Measurements from ENCODE around the gene DCLRE1C.
"Not testable (repeated sequence)": the region's sequence is repeated elsewhere in the genome, so short reads cannot be mapped to it uniquely, and the experiment has no call there.

Gene DCLRE1C

GRCh38 chr10:14942950-14943338 lies 11.0 kb downstream of the DCLRE1C start:
- DNase-seq = not testable (repeated sequence)

GRCh38 chr10:14942147-14942949 lies 11.5 kb downstream of the DCLRE1C start:
- DNase-seq = not testable (repeated sequence)

- not testable (repeated sequence) for DNase-seq
These were observed 14.9 kb downstream of the DCLRE1C start for GRCh38 chr10:14938971-14939370.

- DNase-seq = no peak
These were observed 17.3 kb downstream of the DCLRE1C start for GRCh38 chr10:14936584-14936983.

GRCh38 chr10:14930610-14931009 lies 23.3 kb downstream of the DCLRE1C start:
- no peak for DNase-seq

GRCh38 chr10:14926722-14927416 lies 27.0 kb downstream of the DCLRE1C start:
- no peak for DNase-seq

GRCh38 chr10:14926061-14926470 lies 27.8 kb downstream of the DCLRE1C start:
- DNase-seq = no peak

GRCh38 chr10:14925268-14925667 lies 28.6 kb downstream of the DCLRE1C start:
- DNase-seq = no peak

GRCh38 chr10:14924013-14924412 lies 29.9 kb downstream of the DCLRE1C start:
- no peak for DNase-seq

GRCh38 chr10:14918964-14919363 lies 34.9 kb downstream of the DCLRE1C start:
- no peak for DNase-seq

GRCh38 chr10:14917827-14918226 lies 36.1 kb downstream of the DCLRE1C start:
- no peak for DNase-seq

- no peak for DNase-seq
These were observed 37.3 kb downstream of the DCLRE1C start for GRCh38 chr10:14916600-14916999.

- DNase-seq = no peak
These were observed 42.1 kb downstream of the DCLRE1C start for GRCh38 chr10:14911801-14912200.

- no peak for DNase-seq
These were observed 42.9 kb downstream of the DCLRE1C start for GRCh38 chr10:14910953-14911352.

- no peak for DNase-seq
These were observed 44.8 kb downstream of the DCLRE1C start for GRCh38 chr10:14909101-14909500.

GRCh38 chr10:14907591-14907990 lies 46.3 kb downstream of the DCLRE1C start:
- not testable (repeated sequence) for DNase-seq

- no peak for DNase-seq
These were observed 47.1 kb downstream of the DCLRE1C start for GRCh38 chr10:14906765-14907164.

- no peak for DNase-seq
These were observed 48.0 kb downstream of the DCLRE1C start for GRCh38 chr10:14905890-14906289.

GRCh38 chr10:14904864-14905263 lies 49.0 kb downstream of the DCLRE1C start:
- no peak for DNase-seq

- no peak for DNase-seq
These were observed 49.6 kb downstream of the DCLRE1C start for GRCh38 chr10:14904316-14904732.

- DNase-seq = no peak
These were observed 62.7 kb downstream of the DCLRE1C start for GRCh38 chr10:14891151-14891550.

GRCh38 chr10:14889318-14889717 lies 64.6 kb downstream of the DCLRE1C start:
- no peak for DNase-seq

- no peak for DNase-seq
These were observed 69.8 kb downstream of the DCLRE1C start for GRCh38 chr10:14884082-14884481.

- no peak for DNase-seq
These were observed 73.7 kb downstream of the DCLRE1C start for GRCh38 chr10:14880229-14880628.

- no peak for DNase-seq
These were observed 74.0 kb downstream of the DCLRE1C start for GRCh38 chr10:14879928-14880193.

Measured in DMS79 treated with DMSO at 0.1 percent for 48 hours (cell line).